ENCODE measurements around the gene ARL8B. TPM values are rescaled to one million over a fixed set of nuclear protein-coding genes. Genes with fewer than 3 reads are reported as not detected.

The ARL8B gene
- total RNA-seq, 1 experiment from 2014 or later: 28.3 TPM

GRCh38 chr3:5116538-5116937 lies 5.6 kb upstream of the ARL8B start (continued):
- TF ChIP-seq PREB (CRISPR knock-in tag; IDR thresholded peaks at IDR 0.05; ENCODE audit: borderline replicate concordance) (no peak), ATF6 (CRISPR knock-in tag; IDR thresholded peaks at IDR 0.05) (no peak)

GRCh38 chr3:5120446-5120845 lies 1.6 kb upstream of the ARL8B start:
- H3K4me3 Mint-ChIP-seq: no peak overlapping the region
- DNase-seq (ENCODE audit: low spot score) (no peak), ATAC-seq (no peak)
- no peaks in the 10 kb centered on the region for H3K27me3 Mint-ChIP-seq (ENCODE audit: low read depth)
- no peaks in the 10 kb centered on the region for H3K36me3 Mint-ChIP-seq
- H3K9me3 Mint-ChIP-seq: peaks cover 4% of the 10 kb centered on the region
- TF ChIP-seq ZNF263 (CRISPR knock-in tag; IDR thresholded peaks at IDR 0.05; ENCODE audit: low read depth): no peak
- no peak for TF ChIP-seq ZNF138 (CRISPR knock-in tag; conservative IDR thresholded peaks at IDR 0.05)
- no peak for TF ChIP-seq ZNF423 (CRISPR knock-in tag; IDR thresholded peaks at IDR 0.05)
- no peak for TF ChIP-seq CREB1 (CRISPR knock-in tag; IDR thresholded peaks at IDR 0.05)
- no peak for TF ChIP-seq IRF1 (CRISPR knock-in tag; IDR thresholded peaks at IDR 0.05)
- no peak for TF ChIP-seq FOXP1 (CRISPR knock-in tag; IDR thresholded peaks at IDR 0.05; ENCODE audit: borderline replicate concordance)
- no peak for TF ChIP-seq ZNF512 (CRISPR knock-in tag; IDR thresholded peaks at IDR 0.05; ENCODE audit: borderline replicate concordance)
- TF ChIP-seq SP1 (CRISPR knock-in tag; conservative IDR thresholded peaks at IDR 0.05): no peak
- no peak for TF ChIP-seq PREB (CRISPR knock-in tag; IDR thresholded peaks at IDR 0.05; ENCODE audit: borderline replicate concordance)
- no peak for TF ChIP-seq CBFB (CRISPR knock-in tag; IDR thresholded peaks at IDR 0.05; ENCODE audit: low read depth)
- TF ChIP-seq ATF2 (CRISPR knock-in tag; IDR thresholded peaks at IDR 0.05; ENCODE audit: borderline replicate concordance, low read depth): no peak
- TF ChIP-seq JAZF1 (CRISPR knock-in tag; IDR thresholded peaks at IDR 0.05): no peak
- no peak for TF ChIP-seq HMGA2 (CRISPR knock-in tag; IDR thresholded peaks at IDR 0.05)
- no peak for TF ChIP-seq E2F5 (CRISPR knock-in tag; IDR thresholded peaks at IDR 0.05)
- peaks cover 11% of the 10 kb centered on the region for H3K4me1 Mint-ChIP-seq
- CTCF ChIA-PET: no interaction called here
- no peak overlapping the region for H3K27ac Mint-ChIP-seq
- POLR2A ChIA-PET: no interaction called here
